HepG2 (cell line): ENCODE measurements around the gene RHBDD1. TPM values are rescaled to one million over a fixed set of nuclear protein-coding genes. Genes with fewer than 3 reads are reported as not detected.
A peak's percentile ranks its signal among the peaks of the same experiment; 100 is the strongest.

Experiments
- ARID2 ChIP-seq: sonication (generic); formaldehyde crosslinking; IDR thresholded peaks from 2 replicates; pipeline ENCODE4 v1.8.1; 2022; ENCODE audit warnings: mild to moderate bottlenecking, missing genetic modification reagents, borderline replicate concordance
- CBFB ChIP-seq: sonication (generic); formaldehyde crosslinking; IDR thresholded peaks from 2 replicates; pipeline ENCODE4 v1.4.0; 2020; ENCODE audit warnings: missing genetic modification reagents
- CCDC6 ChIP-seq: sonication (generic); formaldehyde crosslinking; IDR thresholded peaks from 2 replicates; pipeline ENCODE4 v1.8.1; 2022; ENCODE audit warnings: mild to moderate bottlenecking, missing genetic modification reagents, moderate library complexity
- ELF3 ChIP-seq: IDR thresholded peaks from 2 replicates; pipeline ENCODE4 v1.6.1; 2016; ENCODE audit warnings: missing genetic modification reagents, missing compliant biosample characterization
- JDP2 ChIP-seq: sonication (generic); formaldehyde crosslinking; IDR thresholded peaks from 2 replicates; pipeline ENCODE4 v1.8.1; 2022; ENCODE audit warnings: missing genetic modification reagents, borderline replicate concordance
- MATR3 ChIP-seq: sonication (generic); formaldehyde crosslinking; IDR thresholded peaks from 2 replicates; pipeline ENCODE4 v1.4.0; 2020; ENCODE audit warnings: missing genetic modification reagents
- MLLT10 ChIP-seq: sonication (generic); formaldehyde crosslinking; IDR thresholded peaks from 2 replicates; pipeline ENCODE4 v1.4.0; 2020; ENCODE audit warnings: missing genetic modification reagents
- MZF1 ChIP-seq: sonication (generic); formaldehyde crosslinking; IDR thresholded peaks from 2 replicates; pipeline ENCODE4 v1.8.1; 2023; ENCODE audit warnings: mild to moderate bottlenecking, missing genetic modification reagents, borderline replicate concordance
- PHF8 ChIP-seq: sonication (generic); formaldehyde crosslinking; IDR thresholded peaks from 2 replicates; pipeline ENCODE4 v1.5.0; 2020; ENCODE audit warnings: missing genetic modification reagents
- RFX5 ChIP-seq: IDR thresholded peaks from 2 replicates; pipeline ENCODE4 v1.6.1; 2011; ENCODE audit warnings: low read depth, low read length, improper control_type of control experiment
- SOX5 ChIP-seq: IDR thresholded peaks from 2 replicates; pipeline ENCODE4 v1.6.1; 2016; ENCODE audit warnings: borderline replicate concordance
- STAG1 ChIP-seq: sonication (generic); formaldehyde crosslinking; IDR thresholded peaks from 2 replicates; pipeline ENCODE4 v1.4.0; 2020; ENCODE audit warnings: missing genetic modification reagents
- STAT6 ChIP-seq: sonication (generic); formaldehyde crosslinking; IDR thresholded peaks from 2 replicates; pipeline ENCODE4 v1.4.0; 2020; ENCODE audit warnings: missing genetic modification reagents, mild to moderate bottlenecking, borderline replicate concordance
- TCF7L2 ChIP-seq: IDR thresholded peaks from 2 replicates; pipeline ENCODE4 v1.6.1; 2011; ENCODE audit warnings: mild to moderate bottlenecking, low read depth, low read length, moderate library complexity
- TOE1 ChIP-seq: sonication (generic); formaldehyde crosslinking; IDR thresholded peaks from 2 replicates; pipeline ENCODE4 v1.4.0; 2020; ENCODE audit warnings: mild to moderate bottlenecking, missing genetic modification reagents
- UBTF ChIP-seq: sonication (generic); formaldehyde crosslinking; IDR thresholded peaks from 2 replicates; pipeline ENCODE4 v1.4.0; 2020; ENCODE audit warnings: mild to moderate bottlenecking, missing genetic modification reagents
- ZNF136 ChIP-seq: sonication (generic); formaldehyde crosslinking; IDR thresholded peaks from 2 replicates; pipeline ENCODE4 v1.8.1; 2022; ENCODE audit warnings: low read depth, mild to moderate bottlenecking, moderate library complexity, missing genetic modification reagents
- ZNF329 ChIP-seq: sonication (generic); formaldehyde crosslinking; IDR thresholded peaks from 2 replicates; pipeline ENCODE4 v1.9.0; 2021; ENCODE audit warnings: low read depth, mild to moderate bottlenecking, missing genetic modification reagents
- ZNF331 ChIP-seq: sonication (generic); formaldehyde crosslinking; IDR thresholded peaks from 2 replicates; pipeline ENCODE4 v1.4.0; 2020; ENCODE audit warnings: missing genetic modification reagents
- ZNF335 ChIP-seq: sonication (generic); formaldehyde crosslinking; IDR thresholded peaks from 2 replicates; pipeline ENCODE4 v1.4.0; 2020; ENCODE audit warnings: missing genetic modification reagents
- ZNF383 ChIP-seq: sonication (generic); formaldehyde crosslinking; IDR thresholded peaks from 2 replicates; pipeline ENCODE4 v1.4.0; 2020; ENCODE audit warnings: missing genetic modification reagents, mild to moderate bottlenecking, borderline replicate concordance
- ZNF780A ChIP-seq: sonication (generic); formaldehyde crosslinking; IDR thresholded peaks from 2 replicates; pipeline ENCODE4 v1.8.0; 2022; ENCODE audit warnings: mild to moderate bottlenecking, missing genetic modification reagents, moderate library complexity
- polyA plus RNA-seq, 8 experiments: library from polyadenylated mRNA; depleted of rRNA in 3 of 8; stranded (reverse) in 7 of 8; unstranded in 1 of 8; fragments of >200 nt; fragmentation: Illumina TruSeq in 4 of 8; extraction: Trizol in 4 of 8; gene quantifications; 2 replicates each; pipeline versions ENCODE4 v1.2.1 to v1.2.3, GENCODE V29; 2011 to 2016; ENCODE audit warnings: low read depth in 4 of 8, missing spikeins in 1 of 8, mixed read lengths in 1 of 8; ENCODE audit not compliant: insufficient read depth in 1 of 8
- total RNA-seq, 5 experiments: library from RNA; depleted of rRNA; stranded (reverse); fragments of >200 nt; fragmentation: Illumina TruSeq; extraction: Trizol; gene quantifications; 2 replicates each; pipeline ENCODE4 v1.2.3, GENCODE V29; 2016; ENCODE audit warnings: low read depth in 1 of 5

Gene RHBDD1
- total and polyA plus RNA-seq, 2 of the 13 experiments (the other 11 are each of a cell fraction or from before 2014, with no cell fraction given): 8.2 to 9.5 TPM

GRCh38 chr2:227033471-227034148 lies 197.8 kb downstream of the RHBDD1 start (continued):
- TF ChIP-seq STAT6 (CRISPR knock-in tag) (no peak), ZNF331 (CRISPR knock-in tag) (peak; percentile 59; the same call in 1 of the 2 replicates), PHF8 (CRISPR knock-in tag) (no peak), CBFB (no peak), RFX5 (no peak), JDP2 (CRISPR knock-in tag) (no peak), CCDC6 (CRISPR knock-in tag) (0 out of 2 replicates have a peak, but pooled peaks have one; percentile 28), STAG1 (CRISPR knock-in tag) (peak; percentile 70), MATR3 (CRISPR knock-in tag) (no peak), ZNF780A (CRISPR knock-in tag) (no peak), MZF1 (CRISPR knock-in tag) (no peak), ARID2 (CRISPR knock-in tag) (no peak), SOX5 (no peak), ZNF335 (CRISPR knock-in tag) (no peak), MLLT10 (CRISPR knock-in tag) (no peak), ELF3 (CRISPR knock-in tag) (no peak), TOE1 (CRISPR knock-in tag) (no peak), ZNF136 (CRISPR knock-in tag) (no peak), ZNF383 (CRISPR knock-in tag) (peak; percentile 74; the same call in 1 of the 2 replicates), ZNF329 (no peak), TCF7L2 (no peak), UBTF (CRISPR knock-in tag) (no peak)
